ENCODE measurements around the gene CRYBG2.

Gene CRYBG2

GRCh38 chr1:26279456-26280332, 74.2 kb downstream of the CRYBG2 start, which contains the start of gene SH3BGRL3:
Gene SH3BGRL3 (plus strand): TSS chr1:26280086. CDS start chr1:26280156, 70 bp downstream.
- DNase-seq: peak; percentile 77

DNA sequence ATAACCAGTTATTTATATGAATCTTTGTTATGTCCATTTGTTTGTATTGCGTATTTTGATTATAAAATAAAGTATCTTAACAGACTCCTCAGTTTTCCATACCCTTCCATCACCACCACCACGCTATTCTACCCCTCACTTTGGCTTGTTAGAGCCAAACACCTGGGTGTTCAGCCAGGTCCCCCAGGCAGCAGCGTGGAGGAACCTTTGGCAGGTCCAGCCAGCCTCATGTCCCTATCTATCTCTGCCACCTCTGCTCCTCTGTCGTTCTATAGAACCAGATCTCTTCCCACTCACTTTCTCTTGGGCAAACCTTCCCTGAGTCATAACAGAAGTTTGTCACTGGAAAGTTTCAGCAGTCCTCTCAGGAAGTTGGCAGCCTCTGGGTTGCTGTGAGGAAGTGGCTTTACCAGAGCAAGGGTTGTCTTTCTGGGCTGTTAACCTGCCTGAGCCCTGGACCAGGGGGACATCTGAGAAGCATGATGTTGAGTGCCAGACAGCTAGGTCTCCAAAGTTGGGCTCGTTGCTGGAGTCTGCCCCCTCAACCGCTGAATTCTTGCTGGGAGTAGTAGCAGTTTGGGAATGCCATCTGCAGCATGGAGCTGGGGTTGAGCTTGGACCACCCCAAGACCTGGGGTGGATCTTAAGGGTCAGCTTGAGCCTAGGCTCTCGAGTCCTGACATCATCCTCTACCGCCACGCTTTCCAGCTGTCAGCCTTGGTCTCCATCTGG, 75.0 kb downstream of the CRYBG2 start:
- DNase-seq: no peak

DNA sequence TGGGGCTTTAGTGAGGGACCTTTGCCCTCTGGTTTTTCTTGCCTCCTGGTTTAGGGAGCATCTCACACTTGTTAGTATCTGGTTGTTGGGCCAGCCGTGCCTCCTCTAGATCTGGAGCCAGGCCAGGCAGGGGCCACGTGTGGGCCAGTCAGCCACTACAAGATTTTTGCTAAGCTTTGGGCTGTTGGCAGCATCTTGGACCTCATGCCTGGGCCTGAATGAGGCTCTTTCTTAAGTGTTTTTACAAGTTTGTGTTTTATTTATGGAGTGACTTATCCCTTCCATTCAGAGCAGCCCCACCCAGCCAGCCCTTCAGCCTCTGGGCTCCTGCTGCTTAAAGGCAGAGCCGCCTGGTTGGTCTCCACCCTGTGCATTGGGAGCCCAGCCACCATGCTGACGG, 75.6 kb downstream of the CRYBG2 start:
- DNase-seq: no peak

GRCh38 chr1:26277719-26278118, 76.2 kb downstream of the CRYBG2 start:
- DNase-seq: no peak

GRCh38 chr1:26277261-26277661, 76.7 kb downstream of the CRYBG2 start:
- no peak for DNase-seq

GRCh38 chr1:26276432-26276838, 77.5 kb downstream of the CRYBG2 start:
- no peak for DNase-seq

DNA sequence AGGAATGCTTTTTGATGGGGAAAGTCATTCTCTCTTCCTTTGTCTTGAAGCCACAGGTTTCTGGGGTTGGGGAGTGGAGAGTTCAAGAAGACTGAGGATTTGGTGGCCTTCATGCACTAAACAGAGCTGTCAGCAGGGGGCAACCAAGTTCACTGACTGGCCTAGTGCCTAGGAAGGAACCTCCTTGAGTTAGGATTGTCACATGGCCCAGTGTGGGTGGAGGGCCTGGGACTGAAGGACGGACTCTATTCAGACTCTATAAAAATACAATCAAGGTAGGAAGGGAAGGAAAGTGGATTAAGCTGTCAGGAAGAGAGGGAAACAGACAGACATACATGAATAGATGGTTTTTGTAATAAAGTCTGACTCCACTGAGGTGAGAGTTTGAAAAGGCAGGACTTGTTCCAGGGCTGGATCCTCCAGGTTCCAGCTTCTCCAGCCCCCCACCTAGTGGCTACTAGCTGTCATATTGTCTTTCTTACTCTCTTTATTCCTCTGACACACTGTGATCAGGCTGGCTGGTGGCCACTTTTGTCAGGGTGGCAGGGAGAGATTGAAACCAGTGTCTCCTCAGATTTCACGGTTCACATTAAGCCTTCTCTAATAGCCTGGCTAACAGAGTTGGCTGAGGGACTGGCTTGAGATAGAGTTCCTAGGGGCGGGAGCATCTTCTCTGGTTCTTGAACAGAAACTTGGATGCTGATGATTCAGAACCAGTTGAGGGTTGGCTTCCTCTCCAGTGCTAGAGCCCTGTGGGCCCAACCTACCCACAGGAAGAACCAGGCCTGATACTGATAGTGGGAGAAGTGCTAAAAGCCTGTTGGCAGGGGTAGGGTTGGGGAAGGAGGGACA, 78.1 kb downstream of the CRYBG2 start:
- DNase-seq: peak; percentile 57

- no peak for DNase-seq
Observed at GRCh38 chr1:26274801-26275425, 79.0 kb downstream of the CRYBG2 start.

Data from activated CD4-positive, alpha-beta T cell treated with anti-CD3 and anti-CD28 coated beads for 1 hour (primary cell).